ENCODE data around the gene GPR137. TPM values are rescaled to one million over a fixed set of nuclear protein-coding genes. Genes with fewer than 3 reads are reported as not detected.
A peak's percentile ranks its signal among the peaks of the same experiment; 100 is the strongest.

Gene GPR137
- total and polyA plus RNA-seq, 10 of the 15 experiments (the other 5 are each of a cell fraction or from before 2014, with no cell fraction given) = 0.37 to 29.2 (median 13.8) TPM

DNA sequence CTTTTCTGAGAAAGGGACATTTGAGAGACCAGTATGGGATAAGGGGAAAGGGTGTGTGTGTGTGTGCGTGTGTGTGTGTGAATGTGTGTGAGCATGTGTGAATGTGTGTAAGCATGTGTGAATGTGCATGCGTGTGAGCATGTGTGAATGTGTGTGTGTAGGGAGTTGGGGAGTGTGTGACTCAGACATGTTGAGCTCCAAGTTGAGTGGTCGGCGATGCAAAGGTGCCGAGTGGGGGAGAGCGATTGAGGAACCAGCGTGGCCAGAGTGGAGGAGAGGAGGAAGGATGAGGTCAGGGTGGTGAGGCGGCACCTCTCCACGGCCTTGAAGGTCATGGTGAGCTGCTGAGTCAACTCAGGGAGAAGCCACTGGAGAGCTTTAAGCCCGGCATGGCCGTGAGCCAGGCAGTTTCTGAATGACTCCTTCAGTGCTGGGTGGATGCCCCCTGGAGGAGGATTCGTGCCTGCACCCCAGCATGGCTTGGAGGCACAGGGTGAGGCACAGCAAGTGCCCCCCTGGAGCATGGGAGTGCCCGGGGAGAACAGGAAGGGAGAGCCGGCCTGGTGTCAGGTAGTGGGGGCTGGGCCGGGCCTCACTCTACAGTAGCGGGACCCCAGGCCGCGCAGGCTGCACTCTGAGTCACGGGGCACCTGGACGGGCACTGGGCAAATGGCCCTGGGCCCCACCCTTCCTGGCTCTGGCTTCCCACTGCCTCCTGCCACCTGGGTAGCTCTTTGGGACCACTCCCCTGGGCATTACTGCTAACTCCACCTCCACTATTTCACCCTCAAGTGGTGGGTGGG is 46.1 kb downstream of the GPR137 start (continued):
- no peak for TF ChIP-seq RFX5 (IDR thresholded peaks at IDR 0.05; ENCODE audit: low read depth, low read length)
- peak; percentile 82 to 85 for TF ChIP-seq IKZF2 (IDR thresholded peaks at IDR 0.05)
- TF ChIP-seq E2F4 (IDR thresholded peaks at IDR 0.05; ENCODE audit: low read depth, low read length) = no peak
- TF ChIP-seq ZBTB40 (IDR thresholded peaks at IDR 0.05; ENCODE audit: borderline replicate concordance) = no peak
- no peak for TF ChIP-seq ASH2L (IDR thresholded peaks at IDR 0.05; ENCODE audit: borderline replicate concordance, low read depth)
- peak; percentile 97 for TF ChIP-seq NBN (IDR thresholded peaks at IDR 0.05)
- TF ChIP-seq SP1 (IDR thresholded peaks at IDR 0.05; ENCODE audit: low read depth, low read length) = no peak
- TF ChIP-seq GATAD2B (conservative IDR thresholded peaks at IDR 0.05; ENCODE audit: low read depth) = peak; percentile 81
- TF ChIP-seq, protein P1, sequence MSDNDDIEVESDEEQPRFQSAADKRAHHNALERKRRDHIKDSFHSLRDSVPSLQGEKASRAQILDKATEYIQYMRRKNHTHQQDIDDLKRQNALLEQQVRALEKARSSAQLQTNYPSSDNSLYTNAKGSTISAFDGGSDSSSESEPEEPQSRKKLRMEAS (IDR thresholded peaks at IDR 0.05; ENCODE audit: low read depth, low read length) = no peak; the same call in 1 of the 2 replicates
- TF ChIP-seq POLR2A (IDR thresholded peaks at IDR 0.05; ENCODE audit: low read depth, low read length) = peak; percentile 53; the same call in 1 of the 2 replicates
- no peak for TF ChIP-seq GABPA (IDR thresholded peaks at IDR 0.05; ENCODE audit: low read depth)
- no peak for TF ChIP-seq FOS (IDR thresholded peaks at IDR 0.05; ENCODE audit: borderline replicate concordance, extremely low read depth, insufficient read length)
- TF ChIP-seq PML (IDR thresholded peaks at IDR 0.05; ENCODE audit: low read length) = no peak
- TF ChIP-seq, protein P2, sequence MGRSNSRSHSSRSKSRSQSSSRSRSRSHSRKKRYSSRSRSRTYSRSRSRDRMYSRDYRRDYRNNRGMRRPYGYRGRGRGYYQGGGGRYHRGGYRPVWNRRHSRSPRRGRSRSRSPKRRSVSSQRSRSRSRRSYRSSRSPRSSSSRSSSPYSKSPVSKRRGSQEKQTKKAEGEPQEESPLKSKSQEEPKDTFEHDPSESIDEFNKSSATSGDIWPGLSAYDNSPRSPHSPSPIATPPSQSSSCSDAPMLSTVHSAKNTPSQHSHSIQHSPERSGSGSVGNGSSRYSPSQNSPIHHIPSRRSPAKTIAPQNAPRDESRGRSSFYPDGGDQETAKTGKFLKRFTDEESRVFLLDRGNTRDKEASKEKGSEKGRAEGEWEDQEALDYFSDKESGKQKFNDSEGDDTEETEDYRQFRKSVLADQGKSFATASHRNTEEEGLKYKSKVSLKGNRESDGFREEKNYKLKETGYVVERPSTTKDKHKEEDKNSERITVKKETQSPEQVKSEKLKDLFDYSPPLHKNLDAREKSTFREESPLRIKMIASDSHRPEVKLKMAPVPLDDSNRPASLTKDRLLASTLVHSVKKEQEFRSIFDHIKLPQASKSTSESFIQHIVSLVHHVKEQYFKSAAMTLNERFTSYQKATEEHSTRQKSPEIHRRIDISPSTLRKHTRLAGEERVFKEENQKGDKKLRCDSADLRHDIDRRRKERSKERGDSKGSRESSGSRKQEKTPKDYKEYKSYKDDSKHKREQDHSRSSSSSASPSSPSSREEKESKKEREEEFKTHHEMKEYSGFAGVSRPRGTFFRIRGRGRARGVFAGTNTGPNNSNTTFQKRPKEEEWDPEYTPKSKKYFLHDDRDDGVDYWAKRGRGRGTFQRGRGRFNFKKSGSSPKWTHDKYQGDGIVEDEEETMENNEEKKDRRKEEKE (IDR thresholded peaks at IDR 0.05) = no peak
- TF ChIP-seq EGR1 (IDR thresholded peaks at IDR 0.05; ENCODE audit: borderline replicate concordance in 1 of 2, low read depth in 2 of 2, low read length in 2 of 2) = no peak
- TF ChIP-seq BRCA1 (IDR thresholded peaks at IDR 0.05; ENCODE audit: low read depth, low read length) = no peak
- TF ChIP-seq RB1 (IDR thresholded peaks at IDR 0.05; ENCODE audit: borderline replicate concordance) = 0 out of 2 replicates have a peak, but pooled peaks have one; percentile 25
- no peak for TF ChIP-seq CEBPB (IDR thresholded peaks at IDR 0.05; ENCODE audit: borderline replicate concordance in 1 of 2, low read depth in 2 of 2, low read length in 2 of 2)
- TF ChIP-seq HCFC1 (IDR thresholded peaks at IDR 0.05; ENCODE audit: low read length) = no peak
- TF ChIP-seq RAD21 (IDR thresholded peaks at IDR 0.05; ENCODE audit: insufficient read depth, low read depth, low read length) = peak; percentile 53
- no peak for TF ChIP-seq TBL1XR1 (IDR thresholded peaks at IDR 0.05; ENCODE audit: low read depth, low read length)
- peak; percentile 38; the same call in 2 of the 3 replicates for TF ChIP-seq POU2F2 (IDR thresholded peaks at IDR 0.05; ENCODE audit: borderline replicate concordance, low read depth, low read length)
- TF ChIP-seq SRF (IDR thresholded peaks at IDR 0.05; ENCODE audit: low read depth in 2 of 2, low read length in 2 of 2) = 0 out of 4 replicates have a peak, but pooled peaks of 1 of the 2 experiments have one; percentile 6
